Gastroesophageal sphincter (tissue), 4 donors: ENCODE measurements around the gene FOXP4. TPM values are rescaled to one million over a fixed set of nuclear protein-coding genes. Genes with fewer than 3 reads are reported as not detected.

Experiments
- ATAC-seq: fragments of 150-250 bp; one replicate; pipeline ENCODE4 v1.9.1; 2016; ENCODE audit warnings: mild to moderate bottlenecking, moderate library complexity
- H3K27ac ChIP-seq, 4 donors: fragments of 200-600 bp; sonication (generic) in 3 of 4; 1 replicate in 3 of 4; 2 replicates in 1 of 4; pipeline ENCODE4 v1.5.1; 2016 to 2019
- H3K27me3 ChIP-seq: fragments of 200-600 bp; sonication (generic); one replicate; pipeline ENCODE4 v1.5.1; 2019
- H3K36me3 ChIP-seq, 2 donors: fragments of 200-600 bp; sonication (generic); one replicate each; pipeline ENCODE4 v1.5.1; 2019; ENCODE audit warnings: control low read depth in 1 of 2
- H3K4me1 ChIP-seq, 3 donors: fragments of 200-600 bp; sonication (generic); 1 replicate in 2 of 3; 2 replicates in 1 of 3; pipeline ENCODE4 v1.5.1; 2016 to 2019; ENCODE audit warnings: control low read depth in 2 of 3
- H3K4me3 ChIP-seq, 2 donors: fragments of 200-600 bp; sonication (generic); one replicate each; pipeline ENCODE4 v1.5.1; 2019; ENCODE audit warnings: mild to moderate bottlenecking in 1 of 2, moderate library complexity in 1 of 2
- H3K9me3 ChIP-seq, 3 donors: fragments of 200-600 bp; sonication (generic); one replicate each; pipeline ENCODE4 v1.5.1; 2017 to 2019; ENCODE audit warnings: control low read depth in 2 of 3
- EP300 ChIP-seq: sonication (generic); formaldehyde crosslinking; IDR thresholded peaks from one replicate; pipeline ENCODE4 v1.6.1; 2017; ENCODE audit warnings: antibody characterized with exemption, mild to moderate bottlenecking
- POLR2A ChIP-seq, 2 donors: fragments of 450-650 bp; IDR thresholded peaks; one replicate each; pipeline ENCODE4 v1.6.1; 2017; ENCODE audit warnings: antibody characterized with exemption in 2 of 2, mild to moderate bottlenecking in 2 of 2, moderate library complexity in 1 of 2
- POLR2AphosphoS5 ChIP-seq: sonication (generic); formaldehyde crosslinking; IDR thresholded peaks from one replicate; pipeline ENCODE4 v1.6.1; 2017; ENCODE audit warnings: antibody characterized with exemption
- WGBS, 2 donors: methylation state at CpG; one replicate each; pipeline ENCODE4 v1.1.5; 2018; ENCODE audit warnings: low coverage in 1 of 2; 5-methylcytosine and 5-hydroxymethylcytosine counted together
- total RNA-seq, 4 donors: library from RNA; depleted of rRNA; stranded (reverse); fragments of >200 nt; gene quantifications; one replicate each; pipeline ENCODE4 v1.1.0, GENCODE V29; 2016
- TF ChIP-seq, protein P1 (sequence below), 4 experiments: fragments of 200-600 bp in 2 of 4; fragments of 450-650 bp in 2 of 4; sonication (generic) in 1 of 4; IDR thresholded peaks; one replicate each; pipeline ENCODE4 v1.5.1; 2017 to 2019; ENCODE audit warnings: antibody characterized with exemption in 4 of 4, mild to moderate bottlenecking in 2 of 4, moderate library complexity in 2 of 4

The FOXP4 gene
- total RNA-seq, 4 donors from 2014 or later: 8.2 to 25.8 (median 11.7) TPM

DNA sequence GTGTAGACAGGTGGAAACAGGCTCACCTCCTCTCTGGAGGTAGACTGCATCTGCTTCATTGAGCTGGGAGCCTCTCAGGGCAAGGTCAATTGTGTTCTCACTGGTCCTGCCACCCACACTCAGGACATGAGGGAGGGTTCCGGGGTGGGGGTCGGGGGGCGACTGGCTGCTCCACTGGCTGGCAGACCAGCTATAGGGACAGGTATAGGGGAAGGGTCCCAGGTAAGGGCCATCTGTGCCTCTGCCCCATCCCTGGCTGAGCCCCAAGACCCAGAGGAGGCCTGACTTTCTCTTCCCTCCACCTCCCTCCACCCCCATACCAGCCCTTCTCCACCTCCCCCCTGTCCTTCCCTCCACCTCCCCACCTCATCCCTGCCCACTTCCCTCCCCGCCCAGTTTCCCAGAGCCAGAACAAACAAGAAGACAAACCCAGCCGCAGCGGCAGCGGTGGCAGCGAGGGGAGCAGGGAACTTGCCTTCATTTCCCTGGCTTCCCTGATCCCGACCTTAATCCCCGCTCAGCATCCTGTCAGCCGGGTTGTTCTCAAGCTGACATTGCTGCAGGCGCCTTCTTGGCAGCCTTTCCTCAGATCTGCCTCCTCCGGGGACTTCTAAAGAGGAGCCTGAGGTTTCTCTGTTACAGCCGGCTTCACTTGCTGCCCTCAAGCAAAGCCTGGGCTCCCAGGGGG lies 18.3 kb upstream of the FOXP4 start:
- TF ChIP-seq POLR2A (IDR thresholded peaks at IDR 0.05): no peak
- no peak for TF ChIP-seq POLR2AphosphoS5
- TF ChIP-seq, protein P1, sequence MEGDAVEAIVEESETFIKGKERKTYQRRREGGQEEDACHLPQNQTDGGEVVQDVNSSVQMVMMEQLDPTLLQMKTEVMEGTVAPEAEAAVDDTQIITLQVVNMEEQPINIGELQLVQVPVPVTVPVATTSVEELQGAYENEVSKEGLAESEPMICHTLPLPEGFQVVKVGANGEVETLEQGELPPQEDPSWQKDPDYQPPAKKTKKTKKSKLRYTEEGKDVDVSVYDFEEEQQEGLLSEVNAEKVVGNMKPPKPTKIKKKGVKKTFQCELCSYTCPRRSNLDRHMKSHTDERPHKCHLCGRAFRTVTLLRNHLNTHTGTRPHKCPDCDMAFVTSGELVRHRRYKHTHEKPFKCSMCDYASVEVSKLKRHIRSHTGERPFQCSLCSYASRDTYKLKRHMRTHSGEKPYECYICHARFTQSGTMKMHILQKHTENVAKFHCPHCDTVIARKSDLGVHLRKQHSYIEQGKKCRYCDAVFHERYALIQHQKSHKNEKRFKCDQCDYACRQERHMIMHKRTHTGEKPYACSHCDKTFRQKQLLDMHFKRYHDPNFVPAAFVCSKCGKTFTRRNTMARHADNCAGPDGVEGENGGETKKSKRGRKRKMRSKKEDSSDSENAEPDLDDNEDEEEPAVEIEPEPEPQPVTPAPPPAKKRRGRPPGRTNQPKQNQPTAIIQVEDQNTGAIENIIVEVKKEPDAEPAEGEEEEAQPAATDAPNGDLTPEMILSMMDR (IDR thresholded peaks at IDR 0.05): no peak
- TF ChIP-seq EP300: no peak
- Histone ChIP-seq H3K9me3 (no peaks in the 10 kb centered on the region), H3K36me3 (no peaks in the 10 kb centered on the region), H3K27me3 (peaks cover 74% of the 10 kb centered on the region), H3K27ac (no peak overlapping the region), H3K4me1 (peaks cover 0 to 21% (median 14%) of the 10 kb centered on the region in 3 donors), H3K4me3 (no peak overlapping the region)
- WGBS, 2 donors: 0% methylated on average over 6 of the region's 14 CpGs; no CpG with 5 or more reads in 1 of the 2 donors
- ATAC-seq: no peak

DNA sequence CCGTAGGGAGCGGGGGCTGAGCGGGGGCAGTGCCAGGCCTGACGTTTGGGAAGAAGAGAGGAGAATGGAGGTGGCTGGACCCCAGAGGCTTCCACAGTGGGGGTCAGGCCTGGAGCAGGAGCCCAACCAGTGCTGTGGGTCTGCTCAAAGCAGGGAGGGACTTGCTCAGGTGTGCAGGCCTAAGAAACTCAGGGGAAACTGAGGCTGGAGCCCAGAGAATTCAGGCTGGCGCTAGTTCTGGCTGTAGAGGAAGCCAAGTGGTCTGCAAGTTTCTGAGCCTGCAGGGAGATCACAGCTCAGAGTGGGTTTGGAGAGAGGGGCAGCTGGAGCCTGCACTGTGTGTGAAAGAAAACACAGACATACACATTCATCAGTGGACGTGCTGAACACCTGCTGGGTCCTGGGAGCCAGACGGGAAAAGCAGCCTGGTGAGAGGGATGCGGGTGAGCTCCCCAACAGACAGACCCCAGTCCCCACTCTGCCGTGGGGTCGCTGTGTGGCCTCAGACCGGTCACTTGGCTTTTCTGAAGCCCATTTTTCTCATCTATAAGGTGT lies 17.7 kb upstream of the FOXP4 start:
- H3K9me3 ChIP-seq: no peaks in the 10 kb centered on the region
- no peak overlapping the region for H3K4me3 ChIP-seq
- TF ChIP-seq POLR2AphosphoS5 (no peak), POLR2A (IDR thresholded peaks at IDR 0.05) (no peak), EP300 (no peak)
- TF ChIP-seq, protein P1 (IDR thresholded peaks at IDR 0.05): no peak
- H3K27ac ChIP-seq: no peak overlapping the region
- 80% methylated on average over 2 of the region's 11 CpGs; no CpG with 5 or more reads in 1 of the 2 donors for WGBS, 2 donors
- ATAC-seq: no peak
- peaks cover 0 to 21% (median 14%) of the 10 kb centered on the region in 3 donors for H3K4me1 ChIP-seq
- H3K27me3 ChIP-seq: peaks cover 68% of the 10 kb centered on the region
- no peaks in the 10 kb centered on the region for H3K36me3 ChIP-seq

DNA sequence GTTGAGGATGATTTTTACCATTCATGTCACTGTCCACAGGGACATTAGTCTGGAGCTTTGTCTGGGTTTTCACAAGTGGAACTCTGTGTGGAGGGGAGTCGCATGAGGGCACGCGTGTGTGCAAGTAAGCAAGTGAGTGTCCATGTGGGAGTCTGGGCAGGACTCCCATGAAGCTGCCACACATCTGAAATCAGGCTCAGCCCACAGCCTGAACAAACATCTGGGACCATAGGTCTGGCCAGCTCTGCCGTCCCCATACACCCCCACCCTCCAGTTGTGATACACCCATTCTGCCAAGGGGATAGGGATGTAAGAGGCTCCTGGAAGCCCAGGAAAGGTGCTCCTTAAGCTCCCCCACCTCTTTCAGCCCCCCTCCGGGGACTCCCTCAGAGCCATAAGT lies 17.1 kb upstream of the FOXP4 start:
- TF ChIP-seq, protein P1 (IDR thresholded peaks at IDR 0.05): no peak
- TF ChIP-seq POLR2AphosphoS5 (no peak), POLR2A (IDR thresholded peaks at IDR 0.05) (no peak), EP300 (no peak)
- no peaks in the 10 kb centered on the region for H3K9me3 ChIP-seq
- no peak overlapping the region for H3K27ac ChIP-seq
- no peaks in the 10 kb centered on the region for H3K36me3 ChIP-seq
- WGBS, 2 donors: 85 to 100% methylated on average over 3 to 4 of the region's 5 CpGs
- no peak overlapping the region for H3K4me3 ChIP-seq
- H3K4me1 ChIP-seq: peaks cover 0 to 21% (median 14%) of the 10 kb centered on the region in 3 donors
- ATAC-seq: no peak
- peaks cover 66% of the 10 kb centered on the region for H3K27me3 ChIP-seq

DNA sequence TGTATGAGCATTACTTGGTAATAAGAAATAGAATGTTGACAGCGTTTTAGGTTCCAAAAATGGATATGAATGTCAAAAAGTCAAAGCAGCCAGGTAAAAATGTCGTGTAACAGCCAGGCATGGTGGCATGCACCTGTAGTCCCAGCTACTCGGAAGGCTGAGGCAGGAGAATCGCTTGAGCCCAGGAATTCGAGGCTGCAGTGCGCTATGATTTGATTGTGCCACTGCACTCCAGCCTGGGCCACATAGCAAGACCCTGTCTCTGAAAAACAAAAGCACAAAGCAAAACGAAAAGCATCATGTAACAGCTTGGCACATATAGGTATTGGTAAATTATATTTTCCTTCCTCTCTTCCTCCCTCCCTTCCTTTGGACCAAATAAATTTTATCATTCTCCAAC lies 16.2 kb upstream of the FOXP4 start:
- no peak for ATAC-seq
- Histone ChIP-seq H3K4me3 (no peak overlapping the region), H3K27me3 (peaks cover 59% of the 10 kb centered on the region), H3K27ac (no peak overlapping the region), H3K4me1 (peaks cover 0 to 21% (median 14%) of the 10 kb centered on the region in 3 donors), H3K36me3 (no peaks in the 10 kb centered on the region), H3K9me3 (no peaks in the 10 kb centered on the region)
- TF ChIP-seq, protein P1 (IDR thresholded peaks at IDR 0.05): no peak
- no peak for TF ChIP-seq EP300
- TF ChIP-seq POLR2A (IDR thresholded peaks at IDR 0.05): no peak
- TF ChIP-seq POLR2AphosphoS5: no peak
- 82 to 100% methylated on average over 1 to 7 of the region's 7 CpGs for WGBS, 2 donors

DNA sequence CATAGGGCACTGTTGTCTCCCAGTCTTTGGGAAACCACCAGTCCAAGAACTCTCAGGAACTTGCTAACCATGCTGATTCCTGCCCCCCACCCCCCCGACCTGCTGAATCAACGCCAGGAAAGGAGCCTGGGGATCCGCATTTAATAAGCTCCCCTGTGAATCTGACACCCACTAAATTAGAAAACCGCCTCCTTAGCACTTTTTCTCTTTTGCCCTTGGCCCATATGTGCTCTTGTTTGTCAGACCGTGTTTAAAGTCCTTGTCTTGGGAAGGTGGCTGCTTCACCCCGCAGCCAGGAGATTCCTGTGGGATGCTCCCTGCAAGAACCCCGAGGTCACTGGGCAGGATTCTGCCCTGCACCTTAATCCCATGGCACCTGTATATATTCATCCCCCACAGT lies 15.7 kb upstream of the FOXP4 start:
- WGBS, 2 donors: 94 to 96% methylated on average over 3 to 5 of the region's 7 CpGs
- no peak for ATAC-seq
- no peak overlapping the region for H3K27ac ChIP-seq
- no peak for TF ChIP-seq EP300
- no peak for TF ChIP-seq POLR2A (IDR thresholded peaks at IDR 0.05)
- TF ChIP-seq, protein P1 (IDR thresholded peaks at IDR 0.05): no peak
- no peak for TF ChIP-seq POLR2AphosphoS5
- no peaks in the 10 kb centered on the region for H3K36me3 ChIP-seq
- peaks cover 59% of the 10 kb centered on the region for H3K27me3 ChIP-seq
- no peaks in the 10 kb centered on the region for H3K9me3 ChIP-seq
- H3K4me1 ChIP-seq: peaks cover 0 to 21% (median 14%) of the 10 kb centered on the region in 3 donors
- H3K4me3 ChIP-seq: no peak overlapping the region
